ENCODE results near the gene DOCK4.

Gene DOCK4

DNA sequence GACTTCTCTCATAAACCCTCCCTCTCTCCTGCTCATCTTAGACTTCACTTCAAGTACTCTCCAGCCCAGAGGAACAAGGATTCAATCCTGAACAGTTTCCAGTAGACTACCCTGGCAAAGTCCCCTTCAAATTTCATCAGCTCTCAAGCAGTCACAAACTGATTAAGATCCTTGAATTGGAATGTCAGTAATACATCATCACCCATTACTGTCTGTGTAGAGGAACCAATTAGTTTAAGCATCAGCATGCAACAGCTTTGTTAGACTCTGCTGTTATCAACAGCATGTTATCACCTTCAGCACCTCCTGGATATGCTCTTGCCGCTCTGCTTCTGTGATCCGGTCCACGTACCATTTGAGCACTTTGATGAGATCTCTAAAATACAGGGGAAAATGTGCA, 336.9 kb downstream of the DOCK4 start:
- H3K79me1 ChIP-seq (ENCODE audit: low read length) = no peaks in the 10 kb centered on the region
- no peak overlapping the region for H4K5ac ChIP-seq (ENCODE audit: low read length)
- WGBS (ENCODE audit: extremely low coverage, insufficient coverage, low lambda C conversion rate) = no CpG with 5 or more reads among the region's 3 CpGs
- no peak overlapping the region for H2BK120ac ChIP-seq (ENCODE audit: low read depth, low read length)
- no peak overlapping the region for H3K23ac ChIP-seq (ENCODE audit: low read length)
- H2BK15ac ChIP-seq (replicated peaks; ENCODE audit: low read depth) = no peak overlapping the region
- H3K79me2 ChIP-seq (ENCODE audit: control insufficient read depth, insufficient read depth, low read length) = no peaks in the 10 kb centered on the region
- H3K27me3 ChIP-seq (ENCODE audit: insufficient read depth, low read length, poor library complexity) = no peaks in the 10 kb centered on the region
- H2BK5ac ChIP-seq (ENCODE audit: low read length) = no peak overlapping the region
- H4K8ac ChIP-seq (ENCODE audit: low read depth, low read length) = no peak overlapping the region
- no peak overlapping the region for H3K4me2 ChIP-seq (ENCODE audit: low read length)
- H2AK5ac ChIP-seq (ENCODE audit: low read length) = no peak overlapping the region
- no peaks in the 10 kb centered on the region for H3K36me3 ChIP-seq (ENCODE audit: control insufficient read depth, insufficient read depth, low read length)
- H3K4ac ChIP-seq (ENCODE audit: low read depth, low read length) = no peak overlapping the region
- peak; percentile 72 for DNase-seq
- no peak overlapping the region for H3K18ac ChIP-seq (ENCODE audit: low read length)
- peaks cover 6% of the 10 kb centered on the region for H3K4me1 ChIP-seq (ENCODE audit: control insufficient read depth, low read depth, low read length)
- no peak overlapping the region for H3K9ac ChIP-seq (ENCODE audit: low read length)
- H3K56ac ChIP-seq (ENCODE audit: low read length) = no peak overlapping the region
- H3K4me3 ChIP-seq (ENCODE audit: low read length) = no peak overlapping the region
- H3K27ac ChIP-seq (ENCODE audit: low read depth, low read length) = no peak overlapping the region

- no peak overlapping the region for H2BK15ac ChIP-seq (replicated peaks; ENCODE audit: low read depth)
- no peak overlapping the region for H3K23ac ChIP-seq (ENCODE audit: low read length)
- no peaks in the 10 kb centered on the region for H3K79me2 ChIP-seq (ENCODE audit: control insufficient read depth, insufficient read depth, low read length)
- H3K36me3 ChIP-seq (ENCODE audit: control insufficient read depth, insufficient read depth, low read length) = no peaks in the 10 kb centered on the region
- H3K9ac ChIP-seq (ENCODE audit: low read length) = no peak overlapping the region
- no peak for DNase-seq
- H3K4me1 ChIP-seq (ENCODE audit: control insufficient read depth, low read depth, low read length) = no peaks in the 10 kb centered on the region
- no peak overlapping the region for H4K8ac ChIP-seq (ENCODE audit: low read depth, low read length)
- H3K18ac ChIP-seq (ENCODE audit: low read length) = no peak overlapping the region
- no peak overlapping the region for H3K4me2 ChIP-seq (ENCODE audit: low read length)
- no peaks in the 10 kb centered on the region for H3K27me3 ChIP-seq (ENCODE audit: insufficient read depth, low read length, poor library complexity)
- H3K56ac ChIP-seq (ENCODE audit: low read length) = no peak overlapping the region
- no peak overlapping the region for H3K4ac ChIP-seq (ENCODE audit: low read depth, low read length)
- H3K79me1 ChIP-seq (ENCODE audit: low read length) = no peaks in the 10 kb centered on the region
- H4K5ac ChIP-seq (ENCODE audit: low read length) = no peak overlapping the region
- H3K27ac ChIP-seq (ENCODE audit: low read depth, low read length) = no peak overlapping the region
- H2BK5ac ChIP-seq (ENCODE audit: low read length) = no peak overlapping the region
- no peak overlapping the region for H3K4me3 ChIP-seq (ENCODE audit: low read length)
- no CpG with 5 or more reads among the region's 5 CpGs for WGBS (ENCODE audit: extremely low coverage, insufficient coverage, low lambda C conversion rate)
- H2AK5ac ChIP-seq (ENCODE audit: low read length) = no peak overlapping the region
- H2BK120ac ChIP-seq (ENCODE audit: low read depth, low read length) = no peak overlapping the region
Observed at GRCh38 chr7:111867348-111867931, 338.8 kb downstream of the DOCK4 start.

GRCh38 chr7:111866787-111867186, 339.4 kb downstream of the DOCK4 start:
- H3K27ac ChIP-seq (ENCODE audit: low read depth, low read length) = no peak overlapping the region
- H2BK120ac ChIP-seq (ENCODE audit: low read depth, low read length) = no peak overlapping the region
- H2AK5ac ChIP-seq (ENCODE audit: low read length) = no peak overlapping the region
- no peaks in the 10 kb centered on the region for H3K27me3 ChIP-seq (ENCODE audit: insufficient read depth, low read length, poor library complexity)
- H3K79me1 ChIP-seq (ENCODE audit: low read length) = no peaks in the 10 kb centered on the region
- no peak overlapping the region for H4K5ac ChIP-seq (ENCODE audit: low read length)
- H3K4me3 ChIP-seq (ENCODE audit: low read length) = no peak overlapping the region
- H2BK5ac ChIP-seq (ENCODE audit: low read length) = no peak overlapping the region
- H3K9ac ChIP-seq (ENCODE audit: low read length) = no peak overlapping the region
- H3K18ac ChIP-seq (ENCODE audit: low read length) = no peak overlapping the region
- no peak overlapping the region for H3K23ac ChIP-seq (ENCODE audit: low read length)
- H3K79me2 ChIP-seq (ENCODE audit: control insufficient read depth, insufficient read depth, low read length) = no peaks in the 10 kb centered on the region
- no peaks in the 10 kb centered on the region for H3K36me3 ChIP-seq (ENCODE audit: control insufficient read depth, insufficient read depth, low read length)
- H2BK15ac ChIP-seq (replicated peaks; ENCODE audit: low read depth) = no peak overlapping the region
- no peak overlapping the region for H3K56ac ChIP-seq (ENCODE audit: low read length)
- WGBS (ENCODE audit: extremely low coverage, insufficient coverage, low lambda C conversion rate) = no CpG with 5 or more reads among the region's 2 CpGs
- H3K4ac ChIP-seq (ENCODE audit: low read depth, low read length) = no peak overlapping the region
- DNase-seq = no peak
- H3K4me2 ChIP-seq (ENCODE audit: low read length) = no peak overlapping the region
- no peak overlapping the region for H4K8ac ChIP-seq (ENCODE audit: low read depth, low read length)
- no peaks in the 10 kb centered on the region for H3K4me1 ChIP-seq (ENCODE audit: control insufficient read depth, low read depth, low read length)

GRCh38 chr7:111865430-111865829, 340.8 kb downstream of the DOCK4 start:
- H4K5ac ChIP-seq (ENCODE audit: low read length) = no peak overlapping the region
- H3K36me3 ChIP-seq (ENCODE audit: control insufficient read depth, insufficient read depth, low read length) = no peaks in the 10 kb centered on the region
- no peak overlapping the region for H3K9ac ChIP-seq (ENCODE audit: low read length)
- no peak overlapping the region for H2BK120ac ChIP-seq (ENCODE audit: low read depth, low read length)
- H3K4me1 ChIP-seq (ENCODE audit: control insufficient read depth, low read depth, low read length) = no peaks in the 10 kb centered on the region
- H3K27me3 ChIP-seq (ENCODE audit: insufficient read depth, low read length, poor library complexity) = no peaks in the 10 kb centered on the region
- no peak overlapping the region for H3K27ac ChIP-seq (ENCODE audit: low read depth, low read length)
- H3K4me3 ChIP-seq (ENCODE audit: low read length) = no peak overlapping the region
- H3K79me2 ChIP-seq (ENCODE audit: control insufficient read depth, insufficient read depth, low read length) = no peaks in the 10 kb centered on the region
- H3K4me2 ChIP-seq (ENCODE audit: low read length) = no peak overlapping the region
- no peak overlapping the region for H2AK5ac ChIP-seq (ENCODE audit: low read length)
- DNase-seq = no peak
- H3K23ac ChIP-seq (ENCODE audit: low read length) = no peak overlapping the region
- no peak overlapping the region for H4K8ac ChIP-seq (ENCODE audit: low read depth, low read length)
- no peak overlapping the region for H2BK15ac ChIP-seq (replicated peaks; ENCODE audit: low read depth)
- H3K56ac ChIP-seq (ENCODE audit: low read length) = no peak overlapping the region
- H3K79me1 ChIP-seq (ENCODE audit: low read length) = no peaks in the 10 kb centered on the region
- no CpG with 5 or more reads among the region's 1 CpG for WGBS (ENCODE audit: extremely low coverage, insufficient coverage, low lambda C conversion rate)
- no peak overlapping the region for H2BK5ac ChIP-seq (ENCODE audit: low read length)
- no peak overlapping the region for H3K18ac ChIP-seq (ENCODE audit: low read length)
- no peak overlapping the region for H3K4ac ChIP-seq (ENCODE audit: low read depth, low read length)

GRCh38 chr7:111864291-111864976, 341.8 kb downstream of the DOCK4 start:
- no peak for DNase-seq
- no peaks in the 10 kb centered on the region for H3K4me1 ChIP-seq (ENCODE audit: control insufficient read depth, low read depth, low read length)
- no peaks in the 10 kb centered on the region for H3K79me2 ChIP-seq (ENCODE audit: control insufficient read depth, insufficient read depth, low read length)
- H3K27me3 ChIP-seq (ENCODE audit: insufficient read depth, low read length, poor library complexity) = no peaks in the 10 kb centered on the region
- H3K23ac ChIP-seq (ENCODE audit: low read length) = no peak overlapping the region
- H4K5ac ChIP-seq (ENCODE audit: low read length) = no peak overlapping the region
- H4K8ac ChIP-seq (ENCODE audit: low read depth, low read length) = no peak overlapping the region
- no peak overlapping the region for H2AK5ac ChIP-seq (ENCODE audit: low read length)
- H3K56ac ChIP-seq (ENCODE audit: low read length) = no peak overlapping the region
- no peak overlapping the region for H2BK5ac ChIP-seq (ENCODE audit: low read length)
- H3K27ac ChIP-seq (ENCODE audit: low read depth, low read length) = no peak overlapping the region
- H3K4me3 ChIP-seq (ENCODE audit: low read length) = no peak overlapping the region
- H2BK15ac ChIP-seq (replicated peaks; ENCODE audit: low read depth) = no peak overlapping the region
- H3K9ac ChIP-seq (ENCODE audit: low read length) = no peak overlapping the region
- WGBS (ENCODE audit: extremely low coverage, insufficient coverage, low lambda C conversion rate) = no CpG with 5 or more reads among the region's 8 CpGs
- H2BK120ac ChIP-seq (ENCODE audit: low read depth, low read length) = no peak overlapping the region
- peaks cover 2% of the 10 kb centered on the region for H3K36me3 ChIP-seq (ENCODE audit: control insufficient read depth, insufficient read depth, low read length)
- no peak overlapping the region for H3K18ac ChIP-seq (ENCODE audit: low read length)
- no peak overlapping the region for H3K4me2 ChIP-seq (ENCODE audit: low read length)
- H3K4ac ChIP-seq (ENCODE audit: low read depth, low read length) = no peak overlapping the region
- no peaks in the 10 kb centered on the region for H3K79me1 ChIP-seq (ENCODE audit: low read length)

GRCh38 chr7:111863269-111863668, 342.9 kb downstream of the DOCK4 start:
- Histone ChIP-seq H3K36me3 (ENCODE audit: control insufficient read depth, insufficient read depth, low read length) (peaks cover 3% of the 10 kb centered on the region), H3K79me2 (ENCODE audit: control insufficient read depth, insufficient read depth, low read length) (no peaks in the 10 kb centered on the region), H4K5ac (ENCODE audit: low read length) (no peak overlapping the region), H3K79me1 (ENCODE audit: low read length) (no peaks in the 10 kb centered on the region), H2BK120ac (ENCODE audit: low read depth, low read length) (no peak overlapping the region), H3K4me3 (ENCODE audit: low read length) (no peak overlapping the region), H3K4me1 (ENCODE audit: control insufficient read depth, low read depth, low read length) (no peaks in the 10 kb centered on the region), H3K4me2 (ENCODE audit: low read length) (no peak overlapping the region), H4K8ac (ENCODE audit: low read depth, low read length) (no peak overlapping the region), H3K56ac (ENCODE audit: low read length) (no peak overlapping the region), H3K23ac (ENCODE audit: low read length) (no peak overlapping the region), H2BK15ac (replicated peaks; ENCODE audit: low read depth) (no peak overlapping the region), H2BK5ac (ENCODE audit: low read length) (no peak overlapping the region), H3K9ac (ENCODE audit: low read length) (no peak overlapping the region), H3K4ac (ENCODE audit: low read depth, low read length) (no peak overlapping the region), H2AK5ac (ENCODE audit: low read length) (no peak overlapping the region), H3K27me3 (ENCODE audit: insufficient read depth, low read length, poor library complexity) (no peaks in the 10 kb centered on the region), H3K18ac (ENCODE audit: low read length) (no peak overlapping the region), H3K27ac (ENCODE audit: low read depth, low read length) (no peak overlapping the region)
- 100% methylated on average over 1 of the region's 7 CpGs for WGBS (ENCODE audit: extremely low coverage, insufficient coverage, low lambda C conversion rate)
- no peak for DNase-seq
